H9 (cell line): Measurements from ENCODE around the gene EVC. TPM values are rescaled to one million over a fixed set of nuclear protein-coding genes. Genes with fewer than 3 reads are reported as not detected.

ENCODE experiments used
- DNase-seq: peaks from one replicate; pipeline ENCODE4 v3.0.0-alpha.2; 2017
- H2AFZ ChIP-seq: one replicate; pipeline ENCODE4 v1.6.1; 2013; ENCODE audit warnings: mild to moderate bottlenecking, low read length, control low read depth, moderate library complexity
- H2AK5ac ChIP-seq: 2 replicates; pipeline ENCODE4 v1.6.1; 2013; ENCODE audit warnings: low read length, control low read depth, mixed read lengths; ENCODE audit not compliant: insufficient read length
- H2BK120ac ChIP-seq: one replicate; pipeline ENCODE4 v1.6.1; 2013; ENCODE audit warnings: low read depth, mild to moderate bottlenecking, low read length, control low read depth, inconsistent platforms; ENCODE audit not compliant: poor library complexity, severe bottlenecking
- H2BK12ac ChIP-seq: 2 replicates; pipeline ENCODE4 v1.6.1; 2013; ENCODE audit warnings: low read length, control low read depth, mixed read lengths, low read depth; ENCODE audit not compliant: insufficient read length
- H2BK15ac ChIP-seq: 2 replicates; pipeline ENCODE4 v1.6.1; 2013; ENCODE audit warnings: low read depth, low read length, control low read depth
- H2BK20ac ChIP-seq: one replicate; pipeline ENCODE4 v1.6.1; 2013; ENCODE audit warnings: low read depth, mild to moderate bottlenecking, low read length, control low read depth, inconsistent platforms; ENCODE audit not compliant: poor library complexity, severe bottlenecking
- H2BK5ac ChIP-seq: 2 replicates; pipeline ENCODE4 v1.6.1; 2013; ENCODE audit warnings: low read length, control low read depth, mixed read lengths; ENCODE audit not compliant: insufficient read length
- H3K14ac ChIP-seq: 2 replicates; pipeline ENCODE4 v1.6.1; 2013; ENCODE audit warnings: low read length, control low read depth; ENCODE audit not compliant: insufficient read depth
- H3K18ac ChIP-seq: 2 replicates; pipeline ENCODE4 v1.6.1; 2013; ENCODE audit warnings: low read depth, mild to moderate bottlenecking, mixed read lengths, low read length, control low read depth; ENCODE audit not compliant: insufficient read length
- H3K23ac ChIP-seq: 2 replicates; pipeline ENCODE4 v1.6.1; 2013; ENCODE audit warnings: low read length, control low read depth, mixed read lengths, low read depth; ENCODE audit not compliant: insufficient read length
- H3K23me2 ChIP-seq: 2 replicates; pipeline ENCODE4 v1.6.1; 2013; ENCODE audit warnings: low read depth, mild to moderate bottlenecking, mixed read lengths, low read length, control low read depth; ENCODE audit not compliant: insufficient read length, poor library complexity, severe bottlenecking
- H3K27ac ChIP-seq: 2 replicates; pipeline ENCODE4 v1.5.1; 2013; ENCODE audit warnings: low read length, control low read depth, mixed read lengths, low read depth; ENCODE audit not compliant: insufficient read length
- H3K27me3 ChIP-seq: 2 replicates; pipeline ENCODE4 v1.6.1; 2013; ENCODE audit warnings: low read length, control low read depth, inconsistent platforms; ENCODE audit not compliant: insufficient read depth
- H3K4ac ChIP-seq: 2 replicates; pipeline ENCODE4 v1.6.1; 2013; ENCODE audit warnings: low read depth, mild to moderate bottlenecking, control low read depth, inconsistent platforms, low read length, moderate library complexity
- H3K4me1 ChIP-seq: 2 replicates; pipeline ENCODE4 v1.6.1; 2013; ENCODE audit warnings: low read length, control low read depth, inconsistent platforms; ENCODE audit not compliant: insufficient read depth
- H3K4me2 ChIP-seq: 2 replicates; pipeline ENCODE4 v1.6.1; 2013; ENCODE audit warnings: low read length, control low read depth, mixed read lengths; ENCODE audit not compliant: insufficient read length, insufficient read depth
- H3K56ac ChIP-seq: 2 replicates; pipeline ENCODE4 v1.6.1; 2013; ENCODE audit warnings: low read depth, mild to moderate bottlenecking, mixed read lengths, low read length, control low read depth; ENCODE audit not compliant: insufficient read length
- H3K79me1 ChIP-seq: 2 replicates; pipeline ENCODE4 v1.6.1; 2013; ENCODE audit warnings: low read depth, mild to moderate bottlenecking, moderate library complexity, low read length, control low read depth, inconsistent platforms; ENCODE audit not compliant: insufficient read depth, poor library complexity, severe bottlenecking
- H3K79me2 ChIP-seq: 2 replicates; pipeline ENCODE4 v1.6.1; 2013; ENCODE audit warnings: low read length, control low read depth, inconsistent platforms; ENCODE audit not compliant: insufficient read depth
- H3K9ac ChIP-seq: 2 replicates; pipeline ENCODE4 v1.6.1; 2013; ENCODE audit warnings: low read length, control low read depth, mixed read lengths; ENCODE audit not compliant: insufficient read length; ENCODE audit errors: extremely low read depth
- H3K9me3 ChIP-seq: one replicate; pipeline ENCODE4 v1.6.1; 2013; ENCODE audit warnings: low read depth, low read length, inconsistent platforms; ENCODE audit not compliant: control insufficient read depth
- H3T11ph ChIP-seq: one replicate; pipeline ENCODE4 v1.6.1; 2013; ENCODE audit warnings: mild to moderate bottlenecking, low read length, control low read depth, inconsistent platforms
- H4K20me1 ChIP-seq: one replicate; pipeline ENCODE4 v1.6.1; 2013; ENCODE audit not compliant: control insufficient read depth, insufficient read length, insufficient read depth
- H4K5ac ChIP-seq: 2 replicates; pipeline ENCODE4 v1.6.1; 2013; ENCODE audit warnings: low read depth, mild to moderate bottlenecking, mixed read lengths, low read length, control low read depth; ENCODE audit not compliant: insufficient read length
- H4K8ac ChIP-seq: replicated peaks from 2 replicates; pipeline ENCODE4 v1.6.1; 2013; ENCODE audit warnings: low read length, control low read depth, mixed read lengths, low read depth; ENCODE audit not compliant: insufficient read length
- H4K91ac ChIP-seq: 2 replicates; pipeline ENCODE4 v1.6.1; 2013; ENCODE audit warnings: low read depth, mild to moderate bottlenecking, moderate library complexity, mixed read lengths, low read length, control low read depth; ENCODE audit not compliant: insufficient read length
- H3K27ac Mint-ChIP-seq, 3 experiments: 2 replicates in 2 of 3; 3 replicates in 1 of 3; pipeline ENCODE4 v1.8.0; 2020 to 2021; ENCODE audit warnings: mixed read lengths in 3 of 3, mild to moderate bottlenecking in 1 of 3, moderate library complexity in 1 of 3
- H3K27me3 Mint-ChIP-seq: 2 replicates; pipeline ENCODE4 v1.8.0; 2021; ENCODE audit warnings: low read depth, mild to moderate bottlenecking, moderate library complexity, mixed read lengths
- H3K36me3 Mint-ChIP-seq, 3 experiments: 2 replicates in 2 of 3; 3 replicates in 1 of 3; pipeline ENCODE4 v1.8.0; 2020 to 2021; ENCODE audit warnings: low read depth in 3 of 3, mixed read lengths in 3 of 3; ENCODE audit not compliant: insufficient read depth in 1 of 3
- H3K4me1 Mint-ChIP-seq, 2 experiments: 2 replicates each; pipeline ENCODE4 v1.8.0; 2020; ENCODE audit warnings: mixed read lengths in 2 of 2
- H3K4me3 Mint-ChIP-seq, 2 experiments: 2 replicates in 1 of 2; 3 replicates in 1 of 2; pipeline ENCODE4 v1.8.0; 2020 to 2021; ENCODE audit warnings: mild to moderate bottlenecking in 2 of 2, mixed read lengths in 2 of 2, moderate library complexity in 1 of 2
- H3K9me3 Mint-ChIP-seq, 2 experiments: 2 replicates in 1 of 2; 3 replicates in 1 of 2; pipeline ENCODE4 v1.8.0; 2020; ENCODE audit warnings: mild to moderate bottlenecking in 2 of 2, mixed read lengths in 2 of 2, moderate library complexity in 1 of 2
- WGBS: extraction: QIAGEN DNeasy Blood & Tissue Kit; methylation state at CpG from one replicate; pipeline ENCODE4 v1.1.7; 2013; ENCODE audit warnings: missing lambda C conversion rate, low lambda C conversion rate, mixed read lengths; ENCODE audit not compliant: insufficient read length; ENCODE audit errors: extremely low coverage; 5-methylcytosine and 5-hydroxymethylcytosine counted together
- total RNA-seq: library from RNA; stranded (reverse); gene quantifications from 2 replicates; pipeline ENCODE4 v1.2.1, GENCODE V29; 2021
- TF ChIP-seq, protein P1 (sequence below): fragments of 200-600 bp; sonication (generic); conservative IDR thresholded peaks from 3 replicates; pipeline ENCODE4 v1.8.0; 2021; ENCODE audit warnings: antibody characterized with exemption, mild to moderate bottlenecking

EVC gene
- total RNA-seq, 1 experiment from 2014 or later = 10.1 TPM

- H3K14ac ChIP-seq = no peak overlapping the region
- no peak overlapping the region for H2AK5ac ChIP-seq
- H3K36me3 Mint-ChIP-seq = peaks cover 15 to 21% (median 18%) of the 10 kb centered on the region in 3 experiments; a peak in 5 of 7 replicates
- H3K9me3 Mint-ChIP-seq = peaks cover 0 to 2% of the 10 kb centered on the region in 2 experiments; a peak in 2 of 5 replicates
- no peaks in the 10 kb centered on the region for H4K20me1 ChIP-seq
- no peak overlapping the region for H2AFZ ChIP-seq
- no peak overlapping the region for H3K9ac ChIP-seq
- no peaks in the 10 kb centered on the region for H3K79me2 ChIP-seq
- H4K5ac ChIP-seq = no peak overlapping the region
- no peak overlapping the region for H2BK15ac ChIP-seq
- no peak overlapping the region for H3K56ac ChIP-seq
- no CpG with 5 or more reads among the region's 5 CpGs for WGBS
- H3K27ac ChIP-seq = no peak overlapping the region
- H3K27me3 Mint-ChIP-seq = no peaks in the 10 kb centered on the region
- no peak overlapping the region for H2BK5ac ChIP-seq
- H3K4me1 Mint-ChIP-seq = peaks cover 12% of the 10 kb centered on the region in 2 experiments
- H3K27ac Mint-ChIP-seq = no peak overlapping the region
- H3K79me1 ChIP-seq = no peaks in the 10 kb centered on the region
- H3T11ph ChIP-seq = no peak overlapping the region
- DNase-seq = no peak
- H2BK20ac ChIP-seq = no peak overlapping the region
- H2BK12ac ChIP-seq = no peak overlapping the region
- no peak overlapping the region for H3K4ac ChIP-seq
- no peaks in the 10 kb centered on the region for H3K4me1 ChIP-seq
- no peaks in the 10 kb centered on the region for H3K9me3 ChIP-seq
- no peak overlapping the region for H4K8ac ChIP-seq
- no peak overlapping the region for H2BK120ac ChIP-seq
- H3K23ac ChIP-seq = no peak overlapping the region
- no peaks in the 10 kb centered on the region for H3K27me3 ChIP-seq
- TF ChIP-seq, protein P1, sequence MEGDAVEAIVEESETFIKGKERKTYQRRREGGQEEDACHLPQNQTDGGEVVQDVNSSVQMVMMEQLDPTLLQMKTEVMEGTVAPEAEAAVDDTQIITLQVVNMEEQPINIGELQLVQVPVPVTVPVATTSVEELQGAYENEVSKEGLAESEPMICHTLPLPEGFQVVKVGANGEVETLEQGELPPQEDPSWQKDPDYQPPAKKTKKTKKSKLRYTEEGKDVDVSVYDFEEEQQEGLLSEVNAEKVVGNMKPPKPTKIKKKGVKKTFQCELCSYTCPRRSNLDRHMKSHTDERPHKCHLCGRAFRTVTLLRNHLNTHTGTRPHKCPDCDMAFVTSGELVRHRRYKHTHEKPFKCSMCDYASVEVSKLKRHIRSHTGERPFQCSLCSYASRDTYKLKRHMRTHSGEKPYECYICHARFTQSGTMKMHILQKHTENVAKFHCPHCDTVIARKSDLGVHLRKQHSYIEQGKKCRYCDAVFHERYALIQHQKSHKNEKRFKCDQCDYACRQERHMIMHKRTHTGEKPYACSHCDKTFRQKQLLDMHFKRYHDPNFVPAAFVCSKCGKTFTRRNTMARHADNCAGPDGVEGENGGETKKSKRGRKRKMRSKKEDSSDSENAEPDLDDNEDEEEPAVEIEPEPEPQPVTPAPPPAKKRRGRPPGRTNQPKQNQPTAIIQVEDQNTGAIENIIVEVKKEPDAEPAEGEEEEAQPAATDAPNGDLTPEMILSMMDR = no peak
- H3K4me3 Mint-ChIP-seq = no peak overlapping the region
- H3K4me2 ChIP-seq = no peak overlapping the region
- no peaks in the 10 kb centered on the region for H3K23me2 ChIP-seq
- no peak overlapping the region for H4K91ac ChIP-seq
- H3K18ac ChIP-seq = no peak overlapping the region
Measured at GRCh38 chr4:5721923-5722322, 10.9 kb downstream of the EVC start.
